GM21786 (cell line): ENCODE results near the gene SPACDR.
"Not testable (repeated sequence)": the region's sequence is repeated elsewhere in the genome, so short reads cannot be mapped to it uniquely, and the experiment has no call there.

Source experiments
- ATAC-seq: cut with Tn5 transposase; IDR thresholded peaks from one replicate; pipeline ENCODE4 v1.9.1; 2021; ENCODE audit not compliant: unreplicated experiment

SPACDR gene, protein sequence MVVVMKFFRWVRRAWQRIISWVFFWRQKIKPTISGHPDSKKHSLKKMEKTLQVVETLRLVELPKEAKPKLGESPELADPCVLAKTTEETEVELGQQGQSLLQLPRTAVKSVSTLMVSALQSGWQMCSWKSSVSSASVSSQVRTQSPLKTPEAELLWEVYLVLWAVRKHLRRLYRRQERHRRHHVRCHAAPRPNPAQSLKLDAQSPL

DNA sequence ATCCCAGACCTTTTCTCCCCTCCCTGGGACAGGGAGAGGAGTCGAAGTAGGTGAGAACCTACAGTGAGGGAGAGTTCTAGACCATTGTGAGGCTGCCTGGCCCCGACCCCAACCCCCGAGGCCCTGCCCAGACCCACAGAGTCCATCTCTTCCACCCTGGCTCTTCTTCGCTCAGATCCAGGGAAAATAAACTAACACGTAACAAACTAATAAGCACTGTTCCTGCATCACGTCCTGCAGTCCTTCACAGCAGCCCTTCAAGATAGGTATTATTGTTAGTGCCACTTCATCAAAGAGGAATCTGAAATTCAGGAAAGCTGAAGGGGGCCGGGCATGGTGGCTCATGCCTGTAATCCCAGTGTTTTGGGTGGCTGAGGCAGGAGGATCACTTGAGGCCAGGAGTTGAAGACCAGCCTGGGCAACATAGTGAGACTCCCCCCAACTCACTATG is at the start of gene SPACDR:
SPACDR (minus strand) TSS at position 51 of the 451 bp plus-strand sequence. CDS start 235 bp downstream, outside the sequence.
- ATAC-seq = no peak

DNA sequence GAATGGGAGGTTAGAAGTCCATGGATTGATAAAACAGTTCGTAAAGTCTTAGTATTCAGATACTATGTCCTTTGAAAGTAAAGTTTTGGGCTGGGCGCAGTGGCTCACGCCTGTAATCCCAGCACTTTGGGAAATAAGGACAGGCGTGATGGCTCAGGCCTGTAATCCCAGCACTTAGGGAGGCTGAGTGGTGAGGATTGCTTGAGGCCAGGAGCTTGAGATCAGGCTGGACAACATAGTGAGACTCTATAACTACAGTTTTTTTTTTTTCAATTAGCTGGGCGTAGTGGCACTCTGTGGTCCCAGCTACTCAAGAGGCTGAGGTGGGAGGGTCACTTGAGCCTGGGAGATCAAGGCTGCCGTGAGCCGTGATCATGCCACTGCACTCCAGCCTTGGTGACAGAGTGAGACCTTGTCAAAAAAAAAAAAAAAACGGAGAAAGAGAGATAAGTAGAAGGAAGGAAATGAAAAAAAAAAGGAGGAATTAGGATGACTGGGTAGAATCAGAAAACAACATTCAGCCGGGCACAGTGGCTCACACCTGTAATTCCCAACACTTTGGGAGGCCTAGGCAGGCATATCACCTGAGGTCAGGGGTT is 49.3 kb upstream of the SPACDR start:
- ATAC-seq = no peak

DNA sequence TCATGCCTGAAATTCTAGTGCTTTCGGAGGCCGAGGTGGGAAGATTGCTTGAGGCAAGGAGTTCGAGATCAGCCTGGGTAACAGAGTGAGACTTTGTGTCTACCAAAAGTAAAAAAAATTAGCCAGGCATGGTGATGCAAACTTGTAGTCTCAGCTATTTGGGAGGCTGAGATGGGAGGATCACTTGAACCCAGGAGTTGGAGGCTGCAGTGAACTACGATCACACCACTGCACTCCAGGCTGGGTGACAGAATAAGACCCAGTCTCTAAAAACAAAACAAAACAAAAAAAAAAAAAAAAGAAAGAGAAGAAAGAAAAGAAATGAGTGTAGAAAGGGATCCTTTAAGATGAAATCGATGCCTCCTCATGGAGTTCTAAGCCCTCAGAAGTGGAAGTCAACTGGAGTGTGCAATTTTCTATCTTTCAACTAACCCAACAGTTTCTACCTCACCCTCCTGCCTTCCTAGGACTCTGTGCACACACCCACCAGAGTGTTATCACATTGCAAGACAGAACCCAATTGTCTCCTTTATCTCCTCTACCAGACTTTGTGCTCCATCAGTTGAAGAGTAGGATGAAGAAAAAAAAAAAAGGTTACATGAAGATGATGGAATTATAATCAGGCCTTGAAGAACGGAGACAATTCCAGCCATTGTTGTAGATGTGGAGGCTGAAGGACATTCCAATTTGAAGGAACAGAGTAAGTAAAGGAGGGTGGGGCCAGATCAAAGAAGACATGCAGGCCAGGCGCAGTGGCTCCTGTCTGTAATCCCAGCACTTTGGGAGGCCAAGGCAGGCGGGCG is 46.6 kb upstream of the SPACDR start:
- no peak for ATAC-seq

DNA sequence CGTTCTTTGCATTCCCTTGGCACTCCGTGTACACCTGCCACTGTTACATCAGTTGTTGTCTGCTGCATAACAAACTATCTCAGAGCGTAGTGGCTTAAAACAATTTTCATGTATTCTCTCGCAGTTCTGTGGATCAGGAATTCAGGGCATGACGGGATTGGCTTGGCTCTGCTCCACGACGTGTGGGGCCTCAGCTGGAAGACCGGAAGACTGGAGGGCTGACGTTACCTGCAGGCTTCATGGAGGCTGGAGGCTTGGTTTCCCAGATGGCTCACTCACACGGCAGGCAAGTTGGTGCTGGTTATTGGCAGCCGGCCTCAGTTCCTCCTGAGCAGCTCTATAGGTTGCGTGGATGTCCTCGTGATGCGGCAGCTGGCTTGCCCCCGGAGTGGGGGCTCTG is 45.2 kb upstream of the SPACDR start:
- no peak for ATAC-seq

DNA sequence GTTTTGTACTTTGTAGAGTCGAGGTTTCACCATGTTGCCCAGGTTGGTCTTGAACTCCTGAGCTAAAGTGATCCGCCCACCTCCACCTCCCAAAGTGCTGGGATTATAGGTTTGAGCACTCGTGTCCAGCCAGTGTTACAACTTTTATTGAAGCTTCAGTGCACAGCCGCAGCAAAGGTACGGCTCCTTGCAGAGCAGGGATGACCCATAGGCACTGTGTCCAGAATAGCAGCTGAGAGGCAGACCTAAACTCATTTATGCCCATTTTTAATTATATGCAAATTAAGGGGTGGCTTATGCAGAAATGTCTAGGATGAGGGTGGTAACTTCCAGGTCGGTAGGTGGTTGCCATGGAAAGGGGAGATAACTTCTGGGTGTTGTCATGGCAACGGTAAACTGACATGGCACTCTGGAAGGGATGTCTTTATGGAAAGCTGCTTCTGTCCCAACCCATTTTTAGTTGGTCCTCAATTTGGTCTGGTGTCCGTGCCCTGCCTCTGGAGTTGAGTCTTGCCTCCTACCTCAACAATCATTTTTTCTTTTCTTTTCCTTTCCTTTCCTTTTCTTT is 42.4 kb upstream of the SPACDR start:
- ATAC-seq = no peak

DNA sequence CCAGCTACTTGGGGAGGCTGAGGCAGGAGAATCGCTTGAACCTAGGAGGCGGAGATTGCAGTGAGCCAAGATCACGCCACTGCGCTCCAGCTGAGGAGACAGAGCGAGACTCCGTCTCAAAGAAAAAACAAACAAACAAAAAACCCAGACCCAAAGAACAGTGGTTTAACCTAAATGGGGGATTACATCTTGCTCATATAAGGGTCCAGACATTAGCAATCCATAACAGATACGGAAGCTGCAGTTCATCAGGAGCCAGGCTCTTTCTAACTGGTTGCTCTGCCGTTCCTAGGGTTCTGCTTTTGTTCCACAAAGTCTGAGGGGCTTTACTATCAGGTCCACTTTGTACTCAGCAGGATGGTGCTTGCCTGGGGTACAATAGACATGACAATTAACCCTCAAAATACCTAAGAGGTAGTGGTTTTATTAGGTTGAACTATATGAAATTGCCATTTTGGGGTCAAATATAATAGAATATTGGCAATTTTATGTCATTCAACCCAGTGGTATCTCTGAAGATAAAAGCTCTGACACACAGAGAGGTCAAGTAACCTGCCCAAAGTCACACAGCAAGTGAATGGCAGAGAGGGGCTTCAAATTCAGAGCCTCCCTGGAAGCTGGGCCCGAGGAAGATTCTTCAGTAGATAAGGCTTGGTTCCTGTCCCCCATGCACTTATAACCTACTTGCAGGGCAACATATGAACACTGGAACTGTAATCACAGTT is 41.0 kb upstream of the SPACDR start:
- no peak for ATAC-seq

DNA sequence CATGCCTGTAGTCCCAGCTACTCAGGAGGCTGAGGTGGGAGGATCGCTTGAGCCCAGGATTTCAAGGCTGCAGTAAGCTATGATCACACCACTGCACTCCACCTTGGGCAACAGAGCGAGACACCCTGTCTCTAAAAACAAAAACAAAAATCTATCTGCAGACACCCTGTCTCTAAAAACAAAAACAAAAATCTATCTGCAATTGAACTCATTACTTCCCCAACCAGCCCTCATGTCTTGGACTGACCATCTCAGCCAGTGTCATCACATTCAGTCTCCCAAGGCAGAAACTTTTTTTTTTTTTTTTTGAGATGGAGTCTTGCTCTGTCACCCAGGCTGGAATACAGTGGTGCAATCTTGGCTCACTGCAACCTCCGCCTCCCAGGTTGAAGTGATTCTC is 40.0 kb upstream of the SPACDR start:
- ATAC-seq = not testable (repeated sequence)

DNA sequence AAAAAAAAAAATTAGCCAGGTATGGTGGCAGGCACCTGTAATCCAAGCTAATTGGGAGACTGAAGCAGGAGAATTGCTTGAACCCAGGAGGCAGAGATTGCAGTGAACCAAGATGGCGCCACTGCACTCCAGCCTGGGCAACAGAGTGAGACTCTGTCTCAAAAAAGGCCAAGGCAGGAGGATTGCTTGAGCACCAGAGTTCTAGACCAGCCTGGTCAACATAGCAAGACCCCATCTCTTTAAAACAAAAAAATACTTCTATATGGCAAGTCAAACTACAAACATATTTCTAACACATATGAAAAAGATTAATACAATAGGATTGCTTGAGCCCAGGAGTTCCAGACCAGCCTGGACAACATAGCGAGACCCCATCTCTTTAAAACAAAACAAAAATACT is 36.7 kb upstream of the SPACDR start:
- ATAC-seq = not testable (repeated sequence)

DNA sequence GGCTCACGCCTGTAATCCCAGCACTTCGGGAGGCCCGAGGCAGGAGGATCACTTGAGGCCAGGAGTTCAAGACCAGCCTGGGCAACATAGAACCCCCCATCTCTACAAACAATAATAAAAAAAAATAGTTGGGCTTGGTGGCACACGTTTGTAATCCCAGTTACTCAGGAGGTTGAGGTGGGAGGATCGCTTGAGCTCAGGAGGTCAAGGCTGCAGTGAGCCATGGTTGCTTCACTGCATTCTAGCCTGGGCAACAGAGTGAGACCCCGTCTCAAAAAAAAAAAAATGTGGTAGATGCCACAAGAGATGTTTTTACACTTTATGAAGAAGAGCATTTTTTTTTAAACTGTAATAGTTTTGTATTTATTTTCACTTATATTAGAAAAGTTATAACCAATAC is 32.4 kb upstream of the SPACDR start:
- no peak for ATAC-seq

DNA sequence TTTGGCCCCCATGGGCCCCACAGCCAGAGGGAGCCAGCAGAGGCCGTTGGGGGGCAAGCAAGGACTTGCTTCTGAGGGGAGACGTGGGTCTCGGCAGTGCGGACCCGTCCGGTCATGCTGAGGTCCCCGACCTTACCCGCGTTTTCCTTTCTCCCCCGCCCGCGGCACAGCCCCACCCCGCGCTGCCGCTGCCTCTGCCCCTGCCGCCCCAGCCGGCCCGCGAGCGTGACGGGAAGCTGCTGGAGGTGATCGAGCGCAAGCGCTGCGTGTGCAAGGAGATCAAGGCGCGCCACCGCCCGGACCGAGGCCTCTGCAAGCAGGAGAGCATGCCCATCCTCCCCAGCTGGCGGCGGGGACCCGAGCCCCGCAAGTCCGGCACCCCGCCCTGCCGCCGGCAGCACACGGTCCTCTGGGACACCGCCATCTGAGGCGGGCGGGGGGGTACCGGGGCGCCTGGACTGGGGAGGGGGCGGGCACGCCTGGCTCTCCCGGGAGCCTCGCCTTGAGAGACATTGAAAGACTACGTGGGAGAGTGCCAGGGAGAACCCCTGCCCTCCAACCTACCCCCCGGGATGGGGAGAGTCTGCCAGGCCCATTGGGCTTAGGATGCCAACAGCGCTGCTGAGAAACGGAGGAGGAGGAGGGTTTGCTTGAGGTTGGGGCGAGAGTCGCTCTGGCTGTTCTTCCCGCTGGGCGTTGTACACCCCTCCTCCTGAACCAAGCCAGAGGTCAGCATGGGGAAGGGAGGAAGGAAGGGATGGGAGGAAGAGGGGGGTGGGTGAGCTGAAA is 29.6 kb upstream of the SPACDR start:
- ATAC-seq = no peak

DNA sequence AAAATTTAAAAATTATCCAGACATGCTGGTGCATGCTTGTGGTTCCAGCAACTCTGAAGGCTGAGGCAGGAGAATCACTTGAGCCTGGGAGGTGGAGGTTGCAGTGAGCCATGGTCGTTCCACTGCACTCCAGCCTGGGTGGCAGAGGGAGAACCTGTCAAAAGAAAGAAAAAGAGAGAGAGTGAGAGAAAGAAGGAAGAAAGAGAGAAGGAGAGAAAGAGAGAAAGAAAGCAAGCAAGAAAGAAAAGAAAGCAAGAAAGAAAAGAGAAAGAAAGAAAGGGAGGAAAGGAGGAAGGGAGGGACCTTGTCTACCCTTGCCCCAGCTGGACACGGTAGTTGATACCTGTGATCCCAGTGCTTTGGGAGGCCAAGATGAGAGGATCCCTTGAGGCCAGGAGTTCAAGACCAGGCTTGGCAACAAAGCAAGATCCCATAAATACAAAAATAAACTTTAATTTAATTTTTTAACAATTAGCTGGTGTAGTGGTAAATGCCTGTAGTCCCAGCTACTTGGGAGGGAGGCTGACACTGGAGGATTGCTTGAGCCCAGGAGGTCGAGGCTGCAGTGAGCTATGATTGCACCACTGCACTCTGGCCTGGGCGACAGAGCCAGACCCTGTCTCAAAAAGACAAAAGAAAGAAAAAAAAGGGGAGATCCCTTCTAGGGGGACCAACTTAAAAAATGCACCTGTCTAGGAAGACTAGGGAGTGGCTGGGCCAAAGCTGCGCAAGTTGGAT is 28.8 kb upstream of the SPACDR start:
- no peak for ATAC-seq

DNA sequence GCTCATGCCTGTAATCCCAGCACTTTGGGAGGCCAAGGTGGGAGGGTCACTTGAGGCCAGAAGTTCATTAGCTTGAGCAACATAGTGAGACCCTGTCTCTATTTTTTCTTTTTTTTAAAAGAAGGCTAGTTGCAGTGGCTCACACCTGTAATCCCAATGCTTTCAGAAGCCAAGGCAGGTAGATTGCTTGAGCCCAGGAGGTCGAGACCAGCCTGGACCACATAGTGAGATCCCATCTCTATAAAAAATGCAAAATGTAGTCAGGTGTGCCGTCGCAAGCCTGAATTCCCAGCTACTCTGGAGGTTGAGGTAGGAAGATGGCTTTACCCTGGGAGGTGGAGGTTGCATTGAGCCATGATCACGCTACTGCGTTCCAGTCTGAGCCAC is 27.1 kb upstream of the SPACDR start:
- ATAC-seq = no peak

DNA sequence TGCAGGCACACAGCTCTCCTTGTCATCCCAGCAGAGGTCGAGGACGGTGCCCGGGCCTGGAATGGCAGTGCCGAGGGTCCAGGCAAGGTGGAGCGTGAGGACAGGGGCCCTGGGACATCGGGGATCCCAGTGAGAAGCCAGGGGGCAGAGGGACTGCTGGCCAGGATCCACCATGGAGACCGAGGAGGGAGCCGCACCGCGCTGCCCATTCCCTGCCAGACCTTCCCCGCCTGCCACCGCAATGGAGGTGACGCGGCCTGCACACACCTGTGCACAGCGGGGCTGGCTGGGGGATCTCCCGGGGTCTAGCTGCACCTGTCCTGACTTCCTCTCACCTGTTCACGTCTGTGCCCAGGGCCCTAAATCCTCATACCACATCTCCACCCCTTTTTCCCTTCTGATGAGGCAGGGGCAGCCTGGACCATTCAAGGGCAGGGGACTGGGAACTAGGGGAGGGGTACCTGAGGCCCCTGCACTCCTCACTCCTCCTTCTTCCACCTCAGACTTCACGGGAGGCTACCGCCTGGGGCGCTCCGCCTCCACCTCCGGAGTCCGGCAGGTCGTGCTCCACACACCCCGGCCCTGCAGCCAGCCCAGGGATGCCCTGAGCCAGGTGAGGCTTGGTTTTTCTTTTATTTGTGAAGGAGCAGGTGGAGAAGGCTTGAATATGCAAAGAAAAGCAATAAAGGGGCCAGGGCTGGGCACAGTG is 26.6 kb upstream of the SPACDR start:
- no peak for ATAC-seq

DNA sequence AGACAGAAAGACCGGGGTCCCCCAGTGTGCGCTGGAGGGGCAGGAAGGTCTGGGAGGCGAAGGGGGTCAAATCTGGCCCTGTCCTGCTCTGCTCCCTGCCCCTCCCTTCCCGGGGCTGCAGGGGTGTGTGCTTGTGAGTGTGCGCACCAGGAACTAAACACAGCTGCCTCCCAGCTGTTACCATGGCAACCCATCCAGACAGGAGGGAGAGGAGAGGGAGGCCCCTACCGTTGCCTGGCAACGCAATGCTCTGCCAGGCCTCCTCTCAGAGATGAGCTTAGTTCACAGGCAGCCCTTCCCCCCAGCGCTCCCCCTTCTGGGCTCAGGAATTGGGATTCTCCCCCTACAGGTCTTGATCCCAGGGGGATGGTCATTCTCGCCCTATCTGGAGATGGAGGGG is 25.8 kb upstream of the SPACDR start:
- no peak for ATAC-seq

DNA sequence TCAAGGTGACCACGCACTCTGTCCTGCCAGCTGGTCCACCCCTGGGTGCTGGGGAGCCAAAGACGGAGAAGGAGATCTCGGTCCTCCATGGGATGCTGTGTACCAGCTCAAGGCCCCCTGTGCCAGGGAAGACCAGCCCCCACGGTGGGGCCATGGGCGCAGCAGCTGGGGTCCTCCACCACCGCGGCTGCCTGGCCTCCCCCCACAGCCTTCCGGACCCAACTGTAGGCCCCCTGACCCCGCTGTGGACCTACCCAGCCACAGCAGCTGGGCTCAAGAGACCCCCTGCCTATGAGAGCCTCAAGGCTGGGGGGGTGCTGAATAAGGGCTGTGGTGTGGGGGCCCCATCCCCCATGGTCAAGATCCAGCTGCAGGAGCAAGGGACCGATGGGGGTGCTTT is 25.1 kb upstream of the SPACDR start:
- ATAC-seq = no peak

DNA sequence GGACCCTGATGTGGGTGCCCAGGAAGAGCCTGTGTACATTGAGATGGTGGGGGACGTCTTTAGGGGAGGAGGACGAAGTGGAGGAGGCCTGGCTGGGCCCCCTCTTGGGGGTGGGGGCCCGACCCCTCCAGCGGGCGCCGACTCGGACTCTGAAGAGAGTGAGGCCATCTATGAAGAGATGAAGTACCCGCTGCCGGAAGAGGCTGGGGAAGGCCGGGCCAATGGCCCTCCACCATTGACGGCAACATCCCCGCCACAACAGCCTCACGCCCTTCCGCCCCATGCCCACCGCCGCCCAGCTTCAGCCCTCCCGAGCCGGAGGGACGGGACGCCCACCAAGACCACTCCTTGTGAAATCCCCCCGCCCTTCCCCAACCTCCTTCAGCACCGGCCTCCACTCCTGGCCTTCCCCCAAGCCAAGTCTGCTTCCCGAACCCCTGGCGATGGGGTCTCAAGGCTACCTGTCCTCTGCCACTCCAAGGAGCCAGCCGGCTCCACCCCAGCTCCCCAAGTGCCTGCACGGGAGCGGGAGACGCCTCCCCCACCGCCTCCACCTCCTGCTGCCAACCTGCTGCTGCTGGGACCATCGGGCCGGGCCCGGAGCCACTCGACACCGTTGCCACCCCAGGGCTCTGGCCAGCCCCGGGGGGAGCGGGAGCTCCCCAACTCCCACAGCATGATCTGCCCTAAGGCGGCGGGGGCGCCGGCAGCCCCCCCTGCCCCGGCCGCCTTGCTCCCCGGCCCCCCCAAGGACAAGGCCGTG is 24.5 kb upstream of the SPACDR start:
- ATAC-seq = no peak

DNA sequence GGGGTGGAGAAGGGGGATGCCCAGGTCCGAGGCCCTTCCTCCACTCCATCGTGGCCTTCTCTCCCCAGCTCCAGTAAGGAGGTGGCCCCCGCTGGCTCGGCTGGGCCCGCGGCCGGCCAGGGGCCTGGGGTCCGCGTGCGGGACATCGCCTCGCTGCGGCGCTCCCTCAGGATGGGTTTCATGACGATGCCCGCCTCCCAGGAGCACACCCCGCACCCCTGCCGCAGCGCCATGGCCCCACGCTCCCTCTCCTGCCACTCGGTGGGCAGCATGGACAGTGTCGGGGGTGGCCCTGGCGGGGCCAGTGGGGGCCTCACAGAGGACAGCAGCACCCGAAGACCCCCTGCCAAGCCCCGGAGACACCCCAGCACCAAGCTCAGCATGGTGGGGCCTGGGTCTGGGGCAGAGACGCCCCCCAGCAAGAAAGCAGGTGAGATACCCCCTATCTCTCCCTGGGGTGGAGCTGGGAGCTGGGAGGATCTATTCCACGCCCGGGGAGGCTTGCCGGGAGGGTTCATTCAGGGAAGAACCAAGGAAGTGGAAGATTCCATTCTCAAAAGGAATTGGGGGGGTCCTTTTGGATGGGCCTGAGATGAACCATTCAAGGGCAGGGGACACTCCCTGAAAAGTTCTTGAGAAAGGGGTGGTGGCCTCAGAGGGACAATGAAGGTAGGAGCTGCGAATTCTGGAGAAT is 22.8 kb upstream of the SPACDR start:
- no peak for ATAC-seq

DNA sequence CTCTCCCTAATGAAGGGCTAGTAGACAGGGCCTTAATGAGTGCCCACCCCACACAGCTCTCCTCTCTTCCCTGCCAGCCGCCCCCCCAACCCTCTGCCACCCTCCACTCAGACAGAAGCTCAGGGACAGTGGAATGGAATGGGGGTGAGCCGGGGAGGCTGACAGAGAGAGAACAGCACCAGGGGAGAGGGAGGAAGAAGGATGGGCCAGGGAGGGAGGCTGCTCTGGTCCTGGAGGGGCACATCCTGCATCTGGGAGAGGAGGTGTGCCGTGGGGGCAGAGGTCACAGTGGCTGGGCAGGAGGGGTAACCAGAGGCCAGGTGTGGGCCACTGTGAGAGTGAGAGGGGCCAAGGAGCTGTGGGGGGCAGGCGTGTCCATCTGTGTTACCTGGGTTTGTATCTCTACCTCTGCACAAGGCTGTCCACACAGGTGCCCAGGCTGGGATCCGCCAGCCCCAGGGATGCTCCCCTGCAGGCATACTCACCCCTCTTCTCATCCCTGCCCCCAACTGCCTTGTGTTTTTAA is 22.1 kb upstream of the SPACDR start:
- no peak for ATAC-seq
